ENCODE results near the gene IFIT2.
"Not testable (repeated sequence)": the region's sequence is repeated elsewhere in the genome, so short reads cannot be mapped to it uniquely, and the experiment has no call there.

Gene IFIT2

DNA sequence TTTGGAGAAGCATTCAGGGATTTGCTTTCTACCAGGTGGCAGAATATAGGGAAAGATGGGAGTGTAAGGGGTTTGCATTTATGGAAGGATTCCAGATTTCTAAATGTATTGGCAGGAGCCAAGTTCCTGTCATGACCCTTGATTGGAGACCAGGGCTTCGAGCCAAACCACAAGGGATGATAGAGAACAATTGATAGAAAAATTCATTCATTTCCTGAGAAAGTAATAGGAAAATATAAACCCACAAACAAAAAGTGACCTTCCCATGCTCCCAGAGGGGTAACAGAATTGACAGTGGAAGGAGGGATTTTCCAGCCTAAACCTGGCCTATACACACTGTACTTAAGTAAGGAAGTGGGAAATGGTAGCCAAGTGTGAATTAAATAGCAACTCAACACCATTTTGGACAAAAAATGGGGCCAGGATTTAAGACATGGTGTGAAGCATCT is 22.4 kb upstream of the IFIT2 start:
- DNase-seq (ENCODE audit: low read depth in 2 of 2) = no peak

GRCh38 chr10:89280508-89280907 is 21.3 kb upstream of the IFIT2 start:
- DNase-seq (ENCODE audit: low read depth in 2 of 2) = no peak

DNA sequence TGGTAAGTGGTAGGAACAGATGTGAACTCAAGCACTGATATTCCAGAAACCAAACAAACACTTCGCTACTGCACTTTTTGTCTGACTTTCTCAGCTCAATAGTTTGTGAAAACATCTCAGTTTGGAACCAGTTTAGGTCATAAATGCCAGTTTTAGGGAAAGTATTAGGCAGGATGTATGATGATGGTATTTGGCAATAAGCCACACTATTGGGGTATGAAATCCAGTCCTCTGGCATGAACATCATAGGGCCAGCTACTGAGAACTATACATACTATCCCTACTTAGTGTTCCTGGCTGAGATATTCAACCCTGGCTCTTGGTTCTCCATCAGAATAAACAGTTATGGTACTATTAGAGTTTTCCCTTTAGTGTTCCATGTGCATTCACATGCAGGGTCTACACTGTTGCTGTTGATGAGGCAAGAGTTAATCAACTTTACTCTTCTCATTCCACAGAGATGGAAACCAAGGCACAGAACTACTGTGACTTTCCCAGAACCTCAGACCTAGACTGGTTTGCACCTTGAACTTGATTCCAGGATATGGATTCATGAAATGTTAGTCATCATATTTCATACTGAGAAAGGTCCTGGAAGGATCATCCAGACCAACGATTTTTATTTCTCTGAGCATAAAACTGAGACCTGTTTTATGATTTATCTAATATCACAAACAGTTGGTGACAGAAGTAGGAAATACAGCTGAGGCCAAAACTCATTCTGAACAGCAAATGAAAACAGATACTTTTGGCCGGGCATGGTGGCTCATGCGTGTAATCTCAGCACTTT is 20.0 kb upstream of the IFIT2 start:
- DNase-seq (ENCODE audit: low read depth in 2 of 2) = no peak

GRCh38 chr10:89283025-89283935 is 18.6 kb upstream of the IFIT2 start:
- DNase-seq (ENCODE audit: low read depth in 2 of 2) = no peak

DNA sequence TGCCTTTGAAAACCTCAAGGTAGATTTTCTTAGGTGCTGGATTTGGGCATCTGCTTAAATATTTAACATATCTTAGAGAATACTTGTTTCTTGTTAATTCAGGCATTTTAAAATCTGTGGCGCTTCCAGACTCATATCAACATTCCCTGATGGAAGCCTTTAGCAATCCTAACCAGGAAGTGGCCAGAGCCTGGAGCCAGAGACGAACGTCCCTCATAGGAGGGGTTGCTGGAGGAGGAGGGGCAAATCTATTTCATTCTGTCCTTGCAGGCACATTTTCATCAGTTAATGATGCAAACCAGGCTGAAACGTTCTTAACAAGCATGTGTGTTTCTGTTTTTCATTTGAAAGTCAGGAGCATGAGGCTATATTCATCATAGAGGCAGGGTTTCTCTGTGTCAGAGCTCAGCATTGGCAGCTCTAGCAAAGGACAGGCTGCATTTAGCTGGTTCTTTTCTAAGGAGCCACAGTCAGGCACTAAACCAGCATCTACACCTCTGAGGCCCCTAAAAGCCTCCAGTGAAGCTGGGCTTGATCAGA is 17.8 kb upstream of the IFIT2 start:
- DNase-seq (ENCODE audit: low read depth in 2 of 2) = peak; percentile 91

DNA sequence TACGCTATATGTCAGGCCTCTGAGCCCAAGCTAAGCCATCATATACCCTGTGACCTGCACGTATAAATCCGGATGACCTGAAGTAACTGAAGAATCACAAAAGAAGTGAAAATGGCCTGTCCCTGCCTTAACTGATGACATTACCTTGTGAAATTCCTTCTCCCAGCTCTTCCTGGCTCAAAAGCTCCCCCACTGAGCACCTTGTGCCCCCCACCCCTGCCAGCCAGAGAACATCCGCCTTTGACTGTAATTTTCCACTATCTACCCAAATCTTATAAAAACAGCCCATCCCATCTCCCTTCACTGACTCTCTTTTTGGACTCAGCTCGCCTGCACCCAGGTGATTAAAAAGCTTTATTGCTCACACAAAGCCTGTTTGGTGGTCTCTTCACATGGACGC is 17.1 kb upstream of the IFIT2 start:
- DNase-seq (ENCODE audit: low read depth in 2 of 2) = not testable (repeated sequence)

DNA sequence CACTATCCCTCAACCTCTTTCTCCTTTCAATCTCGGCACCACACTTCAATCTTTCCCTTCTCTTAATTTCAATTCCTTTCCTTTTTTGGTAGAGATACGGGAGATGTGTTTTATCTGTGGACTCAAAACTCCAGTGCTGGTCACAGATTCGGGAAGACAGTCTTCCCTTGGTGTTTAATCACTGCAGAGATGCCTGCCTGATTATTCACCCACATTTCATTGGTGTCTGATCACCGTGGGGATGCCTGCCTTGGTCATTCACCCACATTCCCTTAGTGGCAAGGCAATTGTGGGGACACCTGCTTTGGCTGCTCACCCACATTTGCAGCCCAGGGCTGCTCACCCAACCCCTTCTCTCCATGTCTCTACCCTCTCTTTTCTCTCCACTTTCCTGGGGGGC is 16.5 kb upstream of the IFIT2 start:
- not testable (repeated sequence) for DNase-seq (ENCODE audit: low read depth in 2 of 2)

- DNase-seq (ENCODE audit: low read depth in 2 of 2) = no peak
Measured at GRCh38 chr10:89294721-89295239, 7.1 kb upstream of the IFIT2 start.

GRCh38 chr10:89295597-89295996 is 6.2 kb upstream of the IFIT2 start:
- DNase-seq (ENCODE audit: low read depth in 2 of 2) = peak; percentile 59 to 62

- no peak for DNase-seq (ENCODE audit: low read depth in 2 of 2)
Measured at GRCh38 chr10:89296220-89296648, 5.6 kb upstream of the IFIT2 start.

DNA sequence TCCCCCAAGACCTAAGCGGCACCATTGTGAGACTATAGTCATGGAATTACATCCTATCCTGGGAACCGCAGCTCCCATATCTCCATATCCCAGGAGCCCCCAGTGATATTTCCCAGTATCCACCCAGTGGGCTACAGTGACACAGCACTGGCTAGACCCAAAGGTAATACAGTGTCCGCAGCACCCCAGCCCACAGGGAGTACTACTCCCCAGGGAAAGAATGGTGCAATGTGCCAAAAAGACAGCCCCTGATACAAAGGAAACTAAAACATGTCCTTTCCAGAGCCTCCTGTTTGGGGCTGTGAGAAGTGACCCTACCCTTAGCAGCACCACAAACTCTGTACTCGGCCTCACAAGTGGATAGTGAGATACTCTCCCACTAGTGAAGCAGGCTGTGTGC is 4.5 kb upstream of the IFIT2 start:
- no peak for DNase-seq (ENCODE audit: low read depth in 2 of 2)

DNA sequence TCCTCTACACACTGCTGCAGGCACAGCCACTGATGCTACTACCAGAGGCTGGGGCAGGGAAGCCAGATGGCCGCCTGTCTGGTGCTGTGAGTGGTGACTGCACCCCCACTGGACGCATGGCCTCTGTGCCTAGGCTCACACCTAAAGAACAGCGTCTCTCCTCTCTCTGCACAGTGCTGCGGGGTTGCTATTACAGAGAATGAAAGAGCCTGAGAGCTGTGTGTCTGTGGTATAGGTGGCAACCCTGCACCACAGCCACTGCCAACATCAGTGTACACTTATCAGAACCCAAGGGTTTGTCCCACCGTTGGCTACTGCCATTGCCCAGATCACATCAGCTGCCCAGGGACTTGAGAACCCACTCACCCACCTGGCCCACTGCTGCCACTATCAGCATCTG is 4.1 kb upstream of the IFIT2 start:
- no peak for DNase-seq (ENCODE audit: low read depth in 2 of 2)

DNA sequence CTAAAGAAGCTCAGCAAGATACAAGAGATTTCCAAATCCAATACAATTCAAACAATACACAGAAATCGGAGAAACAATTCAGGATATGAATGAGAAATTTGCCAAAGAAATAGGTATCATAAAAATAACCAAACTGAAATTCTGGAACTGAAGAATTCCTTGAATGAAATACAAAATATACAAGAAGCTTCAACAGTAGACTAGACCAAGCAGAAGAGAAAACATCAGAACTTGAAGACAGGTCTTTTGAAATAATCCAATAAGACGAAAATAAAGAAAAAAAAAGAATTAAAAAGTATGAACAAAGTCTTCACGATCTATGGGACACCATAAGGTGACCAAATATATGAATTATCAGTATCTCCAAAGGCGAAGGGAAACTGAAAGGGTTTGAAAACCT is 2.8 kb upstream of the IFIT2 start:
- DNase-seq (ENCODE audit: low read depth in 2 of 2) = no peak

DNA sequence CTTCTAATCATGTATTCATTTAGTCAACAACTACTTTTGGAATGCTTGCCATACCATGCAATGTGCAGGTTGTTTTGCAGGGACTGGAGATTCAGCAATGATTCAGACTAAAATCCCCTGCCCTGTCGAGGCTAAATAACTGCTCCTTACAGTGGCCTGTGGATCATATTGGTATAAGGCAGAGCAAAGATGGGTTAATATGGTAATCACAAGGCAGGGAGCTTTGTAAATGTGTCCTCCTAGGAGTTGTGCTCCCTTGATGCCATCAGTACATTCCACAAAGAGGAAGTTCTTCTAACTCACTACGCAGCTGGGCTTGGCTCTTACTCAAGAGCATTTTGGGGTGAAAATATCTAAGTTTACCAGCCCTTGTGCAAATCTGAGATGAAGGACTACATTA is 614 bp upstream of the IFIT2 start:
- no peak for DNase-seq (ENCODE audit: low read depth in 2 of 2)

DNA sequence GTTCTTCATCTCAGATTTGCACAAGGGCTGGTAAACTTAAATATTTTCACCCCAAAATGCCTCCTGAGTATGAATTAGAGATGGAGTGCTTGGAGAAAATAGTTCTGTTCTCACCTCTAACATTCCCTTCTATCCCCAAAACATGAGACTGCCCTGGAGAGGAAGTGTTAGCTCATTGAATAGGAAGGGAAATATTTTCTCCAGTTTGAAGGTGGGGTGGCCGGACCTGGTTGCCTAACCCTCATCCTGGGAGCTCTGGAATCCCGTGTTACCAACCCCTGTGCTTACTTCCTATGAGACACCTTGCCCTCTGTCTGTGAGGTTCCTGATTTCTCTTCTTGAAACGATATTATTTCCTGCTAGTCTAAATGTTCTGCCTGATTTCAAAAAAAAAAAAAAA is 779 bp downstream of the IFIT2 start:
- DNase-seq (ENCODE audit: low read depth in 2 of 2) = no peak

GRCh38 chr10:89303161-89303560 is 1.3 kb downstream of the IFIT2 start:
- DNase-seq (ENCODE audit: low read depth in 2 of 2) = no peak

- no peak for DNase-seq (ENCODE audit: low read depth in 2 of 2)
Measured at GRCh38 chr10:89304026-89304425, 2.2 kb downstream of the IFIT2 start.

- DNase-seq (ENCODE audit: low read depth in 2 of 2) = no peak
Measured at GRCh38 chr10:89304446-89304845, 2.6 kb downstream of the IFIT2 start.

- DNase-seq (ENCODE audit: low read depth in 2 of 2) = no peak
Measured at GRCh38 chr10:89304925-89305324, 3.1 kb downstream of the IFIT2 start.

GRCh38 chr10:89305766-89306433 is 4.1 kb downstream of the IFIT2 start:
- no peak for DNase-seq (ENCODE audit: low read depth in 2 of 2)

DNA sequence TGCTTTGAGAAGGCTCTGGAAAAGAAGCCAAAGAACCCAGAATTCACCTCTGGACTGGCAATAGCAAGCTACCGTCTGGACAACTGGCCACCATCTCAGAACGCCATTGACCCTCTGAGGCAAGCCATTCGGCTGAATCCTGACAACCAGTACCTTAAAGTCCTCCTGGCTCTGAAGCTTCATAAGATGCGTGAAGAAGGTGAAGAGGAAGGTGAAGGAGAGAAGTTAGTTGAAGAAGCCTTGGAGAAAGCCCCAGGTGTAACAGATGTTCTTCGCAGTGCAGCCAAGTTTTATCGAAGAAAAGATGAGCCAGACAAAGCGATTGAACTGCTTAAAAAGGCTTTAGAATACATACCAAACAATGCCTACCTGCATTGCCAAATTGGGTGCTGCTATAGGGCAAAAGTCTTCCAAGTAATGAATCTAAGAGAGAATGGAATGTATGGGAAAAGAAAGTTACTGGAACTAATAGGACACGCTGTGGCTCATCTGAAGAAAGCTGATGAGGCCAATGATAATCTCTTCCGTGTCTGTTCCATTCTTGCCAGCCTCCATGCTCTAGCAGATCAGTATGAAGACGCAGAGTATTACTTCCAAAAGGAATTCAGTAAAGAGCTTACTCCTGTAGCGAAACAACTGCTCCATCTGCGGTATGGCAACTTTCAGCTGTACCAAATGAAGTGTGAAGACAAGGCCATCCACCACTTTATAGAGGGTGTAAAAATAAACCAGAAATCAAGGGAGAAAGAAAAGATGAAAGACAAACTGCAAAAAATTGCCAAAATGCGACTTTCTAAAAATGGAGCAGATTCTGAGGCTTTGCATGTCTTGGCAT is 4.8 kb downstream of the IFIT2 start:
- DNase-seq (ENCODE audit: low read depth in 2 of 2) = no peak

Data from fibroblast of skin of left quadriceps (primary cell).